ENCODE results near the gene GNE.

- TF ChIP-seq EP300 (IDR thresholded peaks at IDR 0.05) (no peak), POLR2AphosphoS5 (IDR thresholded peaks at IDR 0.05) (no peak), CTCF (IDR thresholded peaks at IDR 0.05) (no peak), POLR2A (IDR thresholded peaks at IDR 0.05) (no peak)
Measured at GRCh38 chr9:36268007-36268427, 9.8 kb upstream of the GNE start.

Measured in suprapubic skin (tissue), 4 donors.